ENCODE measurements around the gene CDC42.

- TF ChIP-seq, protein P1, sequence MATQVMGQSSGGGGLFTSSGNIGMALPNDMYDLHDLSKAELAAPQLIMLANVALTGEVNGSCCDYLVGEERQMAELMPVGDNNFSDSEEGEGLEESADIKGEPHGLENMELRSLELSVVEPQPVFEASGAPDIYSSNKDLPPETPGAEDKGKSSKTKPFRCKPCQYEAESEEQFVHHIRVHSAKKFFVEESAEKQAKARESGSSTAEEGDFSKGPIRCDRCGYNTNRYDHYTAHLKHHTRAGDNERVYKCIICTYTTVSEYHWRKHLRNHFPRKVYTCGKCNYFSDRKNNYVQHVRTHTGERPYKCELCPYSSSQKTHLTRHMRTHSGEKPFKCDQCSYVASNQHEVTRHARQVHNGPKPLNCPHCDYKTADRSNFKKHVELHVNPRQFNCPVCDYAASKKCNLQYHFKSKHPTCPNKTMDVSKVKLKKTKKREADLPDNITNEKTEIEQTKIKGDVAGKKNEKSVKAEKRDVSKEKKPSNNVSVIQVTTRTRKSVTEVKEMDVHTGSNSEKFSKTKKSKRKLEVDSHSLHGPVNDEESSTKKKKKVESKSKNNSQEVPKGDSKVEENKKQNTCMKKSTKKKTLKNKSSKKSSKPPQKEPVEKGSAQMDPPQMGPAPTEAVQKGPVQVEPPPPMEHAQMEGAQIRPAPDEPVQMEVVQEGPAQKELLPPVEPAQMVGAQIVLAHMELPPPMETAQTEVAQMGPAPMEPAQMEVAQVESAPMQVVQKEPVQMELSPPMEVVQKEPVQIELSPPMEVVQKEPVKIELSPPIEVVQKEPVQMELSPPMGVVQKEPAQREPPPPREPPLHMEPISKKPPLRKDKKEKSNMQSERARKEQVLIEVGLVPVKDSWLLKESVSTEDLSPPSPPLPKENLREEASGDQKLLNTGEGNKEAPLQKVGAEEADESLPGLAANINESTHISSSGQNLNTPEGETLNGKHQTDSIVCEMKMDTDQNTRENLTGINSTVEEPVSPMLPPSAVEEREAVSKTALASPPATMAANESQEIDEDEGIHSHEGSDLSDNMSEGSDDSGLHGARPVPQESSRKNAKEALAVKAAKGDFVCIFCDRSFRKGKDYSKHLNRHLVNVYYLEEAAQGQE (IDR thresholded peaks at IDR 0.05; ENCODE audit: low read depth), result no peak
- TF ChIP-seq YY1 (IDR thresholded peaks at IDR 0.05; ENCODE audit: low read depth), result no peak
- no peak for TF ChIP-seq MAX (IDR thresholded peaks at IDR 0.05)
- no peak for TF ChIP-seq CEBPB (IDR thresholded peaks at IDR 0.05)
- TF ChIP-seq ZBTB7A (IDR thresholded peaks at IDR 0.05; ENCODE audit: low read depth), result no peak
- no peak for TF ChIP-seq CREB1 (IDR thresholded peaks at IDR 0.05; ENCODE audit: low read depth)
- TF ChIP-seq TAF1 (IDR thresholded peaks at IDR 0.05; ENCODE audit: low read depth), result no peak
- no peak for TF ChIP-seq TCF12 (IDR thresholded peaks at IDR 0.05; ENCODE audit: low read depth)
- TF ChIP-seq EP300 (IDR thresholded peaks at IDR 0.05; ENCODE audit: borderline replicate concordance), result no peak
Measured at GRCh38 chr1:22108339-22109105, 56.0 kb downstream of the CDC42 start.

Measured in Ishikawa (cell line).